Aorta (tissue), 5 donors: ENCODE results near the gene TSPAN13. TPM values are rescaled to one million over a fixed set of nuclear protein-coding genes. Genes with fewer than 3 reads are reported as not detected.

Experiments used
- ATAC-seq: fragments of 200-7000 bp; cut with Tn5 transposase; one replicate; pipeline ENCODE4 v1.9.1; 2022; ENCODE audit warnings: moderate library complexity; ENCODE audit not compliant: low FRiP score
- DNase-seq, 2 donors: peaks; one replicate each; pipeline ENCODE4 v3.0.0-alpha.2; 2020
- H3K27ac ChIP-seq, 2 donors: one replicate each; pipeline ENCODE4 v1.5.1; 2013; ENCODE audit warnings: low read length in 2 of 2, mild to moderate bottlenecking in 2 of 2, moderate library complexity in 2 of 2, control low read depth in 1 of 2, inconsistent platforms in 1 of 2, low read depth in 1 of 2
- H3K27me3 ChIP-seq, 2 donors: one replicate each; pipeline ENCODE4 v1.6.1; 2013; ENCODE audit warnings: control low read depth in 1 of 2, low read length in 1 of 2, mild to moderate bottlenecking in 1 of 2, moderate library complexity in 1 of 2; ENCODE audit not compliant: insufficient read depth in 2 of 2, control insufficient read depth in 1 of 2
- H3K36me3 ChIP-seq, 2 donors: one replicate each; pipeline ENCODE4 v1.6.1; 2013; ENCODE audit warnings: control low read depth in 1 of 2, low read length in 1 of 2, mild to moderate bottlenecking in 1 of 2; ENCODE audit not compliant: insufficient read depth in 2 of 2, control insufficient read depth in 1 of 2
- H3K4me1 ChIP-seq, 2 donors: one replicate each; pipeline ENCODE4 v1.6.1; 2013; ENCODE audit warnings: low read length in 2 of 2, control low read depth in 1 of 2, mild to moderate bottlenecking in 1 of 2, moderate library complexity in 1 of 2; ENCODE audit not compliant: insufficient read depth in 2 of 2, control insufficient read depth in 1 of 2
- H3K4me3 ChIP-seq, 2 donors: one replicate each; pipeline ENCODE4 v1.5.1; 2013; ENCODE audit warnings: low read length in 2 of 2, control low read depth in 1 of 2, mild to moderate bottlenecking in 1 of 2
- H3K9me3 ChIP-seq: one replicate; pipeline ENCODE4 v1.6.1; 2013; ENCODE audit warnings: mild to moderate bottlenecking, low read length; ENCODE audit not compliant: control insufficient read depth
- WGBS, 2 donors: extraction: QIAGEN DNeasy Blood & Tissue Kit; methylation state at CpG; one replicate each; pipeline ENCODE4 v1.1.7; 2013; 5-methylcytosine and 5-hydroxymethylcytosine counted together
- intact Hi-C, 2 donors: fragments of 100-400 bp; cut with DNase I; formaldehyde crosslinking; loops; one replicate each; pipeline versions ENCODE4 v1.14.2 to v1.15.0; 2022
- polyA plus RNA-seq, 2 donors: library from polyadenylated mRNA; stranded (reverse); fragments of 200-250 nt; gene quantifications; one replicate each; pipeline ENCODE4 v1.2.3, GENCODE V29; 2013
- total RNA-seq, 2 donors: library from RNA; stranded (reverse); fragmentation: NEBNext Ultra II Directional; extraction: Animal tissue kit (Norgen Biotek cat#: 25700); gene quantifications; one replicate each; pipeline ENCODE4 v1.2.1, GENCODE V29; 2021
- donor health status: healthy with polysubstance abuse.
- donor health status: Bipolar disorder and iron deficiency.
- donor health status: DM: no; HTN: no; CAD: no.
- donor health status: DM: no; HTN: no; CAD: no.
- donor health status: DM: yes; HTN: yes; CAD: no.

Gene TSPAN13
- total and polyA plus RNA-seq, 4 donors, result 1.5 to 20.9 (median 8.2) TPM

- no peaks in the 10 kb centered on the region for H3K4me1 ChIP-seq
- ATAC-seq (no peak), DNase-seq (no peak)
- no peaks in the 10 kb centered on the region for H3K36me3 ChIP-seq
- H3K27me3 ChIP-seq, result no peaks in the 10 kb centered on the region
- no peaks in the 10 kb centered on the region for H3K9me3 ChIP-seq
- H3K27ac ChIP-seq, result no peak overlapping the region
- 92 to 95% methylated on average over 6 of the region's 6 CpGs for WGBS, 2 donors
- intact Hi-C loops, result no loop called here
- no peak overlapping the region for H3K4me3 ChIP-seq
Measured at GRCh38 chr7:16744518-16745250, 8.9 kb upstream of the TSPAN13 start.

GRCh38 chr7:16745645-16746044 is 7.9 kb upstream of the TSPAN13 start:
- H3K9me3 ChIP-seq, result no peaks in the 10 kb centered on the region
- ATAC-seq, result no peak
- no peaks in the 10 kb centered on the region for H3K36me3 ChIP-seq
- 89 to 92% methylated on average over 2 of the region's 2 CpGs for WGBS, 2 donors
- no peak overlapping the region for H3K27ac ChIP-seq
- no peak for DNase-seq
- H3K4me3 ChIP-seq, result no peak overlapping the region
- intact Hi-C loops, result no loop called here
- no peaks in the 10 kb centered on the region for H3K27me3 ChIP-seq
- no peaks in the 10 kb centered on the region for H3K4me1 ChIP-seq

- no peaks in the 10 kb centered on the region for H3K4me1 ChIP-seq
- DNase-seq, result no peak
- 5% methylated on average over 1 of the region's 1 CpG for WGBS, 2 donors
- H3K4me3 ChIP-seq, result no peak overlapping the region
- H3K27ac ChIP-seq, result no peak overlapping the region
- no peak for ATAC-seq
- intact Hi-C loops, result no loop called here
- no peaks in the 10 kb centered on the region for H3K9me3 ChIP-seq
- no peaks in the 10 kb centered on the region for H3K27me3 ChIP-seq
- H3K36me3 ChIP-seq, result no peaks in the 10 kb centered on the region
Measured at GRCh38 chr7:16747102-16747501, 6.5 kb upstream of the TSPAN13 start.

- WGBS, 2 donors, result 10 to 11% methylated on average over 58 of the region's 58 CpGs
- H3K27me3 ChIP-seq, result no peaks in the 10 kb centered on the region
- intact Hi-C loops, result no loop called here
- no peak overlapping the region for H3K27ac ChIP-seq
- peak overlapping the region; percentile 28 to 70 for H3K4me3 ChIP-seq
- no peaks in the 10 kb centered on the region for H3K4me1 ChIP-seq
- ATAC-seq, result peak; percentile 65
- no peaks in the 10 kb centered on the region for H3K36me3 ChIP-seq
- no peaks in the 10 kb centered on the region for H3K9me3 ChIP-seq
- peak; percentile 49 to 78 for DNase-seq
Measured at GRCh38 chr7:16753932-16754855, 639 bp downstream of the TSPAN13 start.

- Histone ChIP-seq H3K9me3 (no peaks in the 10 kb centered on the region), H3K36me3 (no peaks in the 10 kb centered on the region), H3K27me3 (no peaks in the 10 kb centered on the region), H3K27ac (no peak overlapping the region), H3K4me3 (no peak overlapping the region), H3K4me1 (no peaks in the 10 kb centered on the region)
- 90 to 94% methylated on average over 6 of the region's 6 CpGs for WGBS, 2 donors
- ATAC-seq, result no peak
- no peak for DNase-seq
- intact Hi-C loops, result no loop called here
Measured at GRCh38 chr7:16754856-16755317, 1.3 kb downstream of the TSPAN13 start.

GRCh38 chr7:16755397-16755796 is 1.8 kb downstream of the TSPAN13 start:
- no peaks in the 10 kb centered on the region for H3K36me3 ChIP-seq
- no peaks in the 10 kb centered on the region for H3K27me3 ChIP-seq
- intact Hi-C loops, result no loop called here
- DNase-seq (no peak), ATAC-seq (no peak)
- no peaks in the 10 kb centered on the region for H3K9me3 ChIP-seq
- H3K4me1 ChIP-seq, result no peaks in the 10 kb centered on the region
- H3K27ac ChIP-seq, result no peak overlapping the region
- H3K4me3 ChIP-seq, result no peak overlapping the region

GRCh38 chr7:16758036-16758435 is 4.5 kb downstream of the TSPAN13 start:
- no peaks in the 10 kb centered on the region for H3K27me3 ChIP-seq
- WGBS, 2 donors, result 90 to 92% methylated on average over 6 of the region's 6 CpGs
- no peaks in the 10 kb centered on the region for H3K9me3 ChIP-seq
- DNase-seq, result no peak
- H3K27ac ChIP-seq, result no peak overlapping the region
- no peak overlapping the region for H3K4me3 ChIP-seq
- intact Hi-C loops, result no loop called here
- no peak for ATAC-seq
- no peaks in the 10 kb centered on the region for H3K36me3 ChIP-seq
- H3K4me1 ChIP-seq, result no peaks in the 10 kb centered on the region

GRCh38 chr7:16758631-16759611 is 5.4 kb downstream of the TSPAN13 start:
- intact Hi-C loops, result no loop called here
- ATAC-seq (no peak), DNase-seq (no peak)
- no peaks in the 10 kb centered on the region for H3K27me3 ChIP-seq
- no peak overlapping the region for H3K27ac ChIP-seq
- H3K4me3 ChIP-seq, result no peak overlapping the region
- H3K4me1 ChIP-seq, result no peaks in the 10 kb centered on the region
- WGBS, 2 donors, result 88 to 91% methylated on average over 10 of the region's 10 CpGs
- no peaks in the 10 kb centered on the region for H3K36me3 ChIP-seq
- H3K9me3 ChIP-seq, result no peaks in the 10 kb centered on the region
